Neuron (in vitro differentiated cells): ENCODE data around the gene PYDC2.

ENCODE experiments used
- H2AFZ ChIP-seq: one replicate; pipeline ENCODE4 v1.6.1; 2013; ENCODE audit warnings: low read depth, mild to moderate bottlenecking, inconsistent platforms, low read length, moderate library complexity
- H3K27me3 ChIP-seq: one replicate; pipeline ENCODE4 v1.6.1; 2013; ENCODE audit warnings: low read length; ENCODE audit not compliant: insufficient read depth
- H3K36me3 ChIP-seq: one replicate; pipeline ENCODE4 v1.6.1; 2013; ENCODE audit warnings: low read length; ENCODE audit not compliant: insufficient read depth
- H3K4me1 ChIP-seq: one replicate; pipeline ENCODE4 v1.6.1; 2013; ENCODE audit warnings: low read length; ENCODE audit not compliant: insufficient read depth
- H3K4me3 ChIP-seq: 2 replicates; pipeline ENCODE4 v1.5.1; 2013; ENCODE audit warnings: mild to moderate bottlenecking, low read length, moderate library complexity
- H3K9me3 ChIP-seq: one replicate; pipeline ENCODE4 v1.6.1; 2013; ENCODE audit warnings: low read length

Gene PYDC2

GRCh38 chr3:191434024-191434423, 26.9 kb upstream of the PYDC2 start:
- Histone ChIP-seq H3K4me3 (no peak overlapping the region), H3K9me3 (no peaks in the 10 kb centered on the region), H3K4me1 (no peaks in the 10 kb centered on the region), H3K36me3 (no peaks in the 10 kb centered on the region), H3K27me3 (no peaks in the 10 kb centered on the region), H2AFZ (no peak overlapping the region)

- H2AFZ ChIP-seq = no peak overlapping the region
- H3K27me3 ChIP-seq = no peaks in the 10 kb centered on the region
- no peaks in the 10 kb centered on the region for H3K4me1 ChIP-seq
- H3K4me3 ChIP-seq = no peak overlapping the region
- H3K36me3 ChIP-seq = no peaks in the 10 kb centered on the region
- H3K9me3 ChIP-seq = no peaks in the 10 kb centered on the region
Measured at GRCh38 chr3:191435981-191436380, 25.0 kb upstream of the PYDC2 start.

- Histone ChIP-seq H3K4me3 (no peak overlapping the region), H3K36me3 (no peaks in the 10 kb centered on the region), H2AFZ (no peak overlapping the region), H3K4me1 (no peaks in the 10 kb centered on the region), H3K9me3 (no peaks in the 10 kb centered on the region), H3K27me3 (no peaks in the 10 kb centered on the region)
Measured at GRCh38 chr3:191438150-191438814, 22.7 kb upstream of the PYDC2 start.

GRCh38 chr3:191440532-191440931, 20.4 kb upstream of the PYDC2 start:
- no peaks in the 10 kb centered on the region for H3K9me3 ChIP-seq
- no peak overlapping the region for H2AFZ ChIP-seq
- H3K4me1 ChIP-seq = no peaks in the 10 kb centered on the region
- no peak overlapping the region for H3K4me3 ChIP-seq
- H3K27me3 ChIP-seq = no peaks in the 10 kb centered on the region
- no peaks in the 10 kb centered on the region for H3K36me3 ChIP-seq

GRCh38 chr3:191441687-191442086, 19.3 kb upstream of the PYDC2 start:
- Histone ChIP-seq H3K36me3 (no peaks in the 10 kb centered on the region), H3K4me1 (no peaks in the 10 kb centered on the region), H3K27me3 (no peaks in the 10 kb centered on the region), H3K9me3 (no peaks in the 10 kb centered on the region), H2AFZ (no peak overlapping the region), H3K4me3 (no peak overlapping the region)

- Histone ChIP-seq H3K4me3 (no peak overlapping the region), H2AFZ (no peak overlapping the region), H3K36me3 (no peaks in the 10 kb centered on the region), H3K27me3 (no peaks in the 10 kb centered on the region), H3K4me1 (peaks cover 8% of the 10 kb centered on the region), H3K9me3 (no peaks in the 10 kb centered on the region)
Measured at GRCh38 chr3:191444569-191444968, 16.4 kb upstream of the PYDC2 start.

- no peak overlapping the region for H2AFZ ChIP-seq
- peaks cover 3% of the 10 kb centered on the region for H3K9me3 ChIP-seq
- no peak overlapping the region for H3K4me3 ChIP-seq
- peaks cover 12% of the 10 kb centered on the region for H3K4me1 ChIP-seq
- H3K27me3 ChIP-seq = no peaks in the 10 kb centered on the region
- H3K36me3 ChIP-seq = no peaks in the 10 kb centered on the region
Measured at GRCh38 chr3:191449256-191449655, 11.7 kb upstream of the PYDC2 start.

- no peak overlapping the region for H2AFZ ChIP-seq
- no peaks in the 10 kb centered on the region for H3K4me1 ChIP-seq
- no peaks in the 10 kb centered on the region for H3K36me3 ChIP-seq
- H3K27me3 ChIP-seq = no peaks in the 10 kb centered on the region
- H3K9me3 ChIP-seq = peaks cover 3% of the 10 kb centered on the region
- no peak overlapping the region for H3K4me3 ChIP-seq
Measured at GRCh38 chr3:191455257-191455952, 5.6 kb upstream of the PYDC2 start.

- Histone ChIP-seq H3K27me3 (no peaks in the 10 kb centered on the region), H3K4me3 (no peak overlapping the region), H3K4me1 (no peaks in the 10 kb centered on the region), H2AFZ (no peak overlapping the region), H3K36me3 (no peaks in the 10 kb centered on the region), H3K9me3 (no peaks in the 10 kb centered on the region)
Measured at GRCh38 chr3:191460360-191460759, 603 bp upstream of the PYDC2 start.

GRCh38 chr3:191470080-191470479, 9.1 kb downstream of the PYDC2 start:
- Histone ChIP-seq H3K4me3 (no peak overlapping the region), H3K4me1 (peaks cover 3% of the 10 kb centered on the region), H3K36me3 (no peaks in the 10 kb centered on the region), H3K27me3 (no peaks in the 10 kb centered on the region), H3K9me3 (no peaks in the 10 kb centered on the region), H2AFZ (no peak overlapping the region)

GRCh38 chr3:191470545-191470944, 9.6 kb downstream of the PYDC2 start:
- peaks cover 3% of the 10 kb centered on the region for H3K4me1 ChIP-seq
- no peak overlapping the region for H2AFZ ChIP-seq
- no peaks in the 10 kb centered on the region for H3K27me3 ChIP-seq
- no peaks in the 10 kb centered on the region for H3K36me3 ChIP-seq
- no peaks in the 10 kb centered on the region for H3K9me3 ChIP-seq
- H3K4me3 ChIP-seq = no peak overlapping the region

GRCh38 chr3:191473661-191474198, 12.8 kb downstream of the PYDC2 start:
- Histone ChIP-seq H3K4me1 (peaks cover 3% of the 10 kb centered on the region), H3K36me3 (no peaks in the 10 kb centered on the region), H2AFZ (no peak overlapping the region), H3K27me3 (no peaks in the 10 kb centered on the region), H3K9me3 (no peaks in the 10 kb centered on the region), H3K4me3 (no peak overlapping the region)

GRCh38 chr3:191476066-191476772, 15.3 kb downstream of the PYDC2 start:
- Histone ChIP-seq H3K27me3 (no peaks in the 10 kb centered on the region), H3K9me3 (no peaks in the 10 kb centered on the region), H3K4me3 (no peak overlapping the region), H3K4me1 (no peaks in the 10 kb centered on the region), H3K36me3 (no peaks in the 10 kb centered on the region), H2AFZ (no peak overlapping the region)
